ENCODE results near the gene SEC61G.

Gene SEC61G

GRCh38 chr7:54778696-54779540, 19.9 kb upstream of the SEC61G start:
- H3F3A ChIP-seq (ENCODE audit: low read depth): no peaks in the 10 kb centered on the region
- H4K20me1 ChIP-seq (ENCODE audit: insufficient read depth, low read length, poor library complexity, severe bottlenecking): no peaks in the 10 kb centered on the region
- H3K79me2 ChIP-seq (ENCODE audit: insufficient read depth, low read length): no peaks in the 10 kb centered on the region
- H2AFZ ChIP-seq (ENCODE audit: low read length): no peak overlapping the region
- 0 out of 2 replicates have a peak, but pooled peaks cover 2% of the 10 kb centered on the region for H3K9me3 ChIP-seq (ENCODE audit: insufficient read depth, low read depth, low read length)
- no peak overlapping the region for H3K4me2 ChIP-seq (ENCODE audit: low read depth, low read length, poor library complexity, severe bottlenecking)
- no peaks in the 10 kb centered on the region for H3K9me2 ChIP-seq (replicated peaks; ENCODE audit: low read depth, low read length)
- H3K4me3 ChIP-seq (ENCODE audit: low read length, poor library complexity, severe bottlenecking): no peak overlapping the region
- no peaks in the 10 kb centered on the region for H3K27me3 ChIP-seq (ENCODE audit: insufficient read depth, low read length, poor library complexity, severe bottlenecking)
- no peaks in the 10 kb centered on the region for H3K36me3 ChIP-seq (ENCODE audit: insufficient read depth, low read length)
- no peak overlapping the region for H3K9ac ChIP-seq (ENCODE audit: low read depth, low read length, poor library complexity, severe bottlenecking)
- peaks cover 2% of the 10 kb centered on the region for H3K4me1 ChIP-seq (ENCODE audit: insufficient read depth, low read length, poor library complexity, severe bottlenecking)
- TF ChIP-seq EZH2phosphoT487 (IDR thresholded peaks at IDR 0.05; ENCODE audit: borderline replicate concordance) (no peak), CTCF (conservative IDR thresholded peaks at IDR 0.05; ENCODE audit: low read length) (no peak)

- H3F3A ChIP-seq (ENCODE audit: low read depth): no peaks in the 10 kb centered on the region
- no peaks in the 10 kb centered on the region for H3K9me2 ChIP-seq (replicated peaks; ENCODE audit: low read depth, low read length)
- H3K4me3 ChIP-seq (ENCODE audit: low read length, poor library complexity, severe bottlenecking): no peak overlapping the region
- no peak overlapping the region for H2AFZ ChIP-seq (ENCODE audit: low read length)
- peaks cover 2% of the 10 kb centered on the region for H3K4me1 ChIP-seq (ENCODE audit: insufficient read depth, low read length, poor library complexity, severe bottlenecking)
- H3K27me3 ChIP-seq (ENCODE audit: insufficient read depth, low read length, poor library complexity, severe bottlenecking): no peaks in the 10 kb centered on the region
- H3K36me3 ChIP-seq (ENCODE audit: insufficient read depth, low read length): no peaks in the 10 kb centered on the region
- H3K9ac ChIP-seq (ENCODE audit: low read depth, low read length, poor library complexity, severe bottlenecking): no peak overlapping the region
- H4K20me1 ChIP-seq (ENCODE audit: insufficient read depth, low read length, poor library complexity, severe bottlenecking): no peaks in the 10 kb centered on the region
- 0 out of 2 replicates have a peak, but pooled peaks cover 2% of the 10 kb centered on the region for H3K9me3 ChIP-seq (ENCODE audit: insufficient read depth, low read depth, low read length)
- no peaks in the 10 kb centered on the region for H3K79me2 ChIP-seq (ENCODE audit: insufficient read depth, low read length)
- no peak for TF ChIP-seq EZH2phosphoT487 (IDR thresholded peaks at IDR 0.05; ENCODE audit: borderline replicate concordance)
- no peak for TF ChIP-seq CTCF (conservative IDR thresholded peaks at IDR 0.05; ENCODE audit: low read length)
- H3K4me2 ChIP-seq (ENCODE audit: low read depth, low read length, poor library complexity, severe bottlenecking): no peak overlapping the region
Observed at GRCh38 chr7:54778166-54778565, 19.2 kb upstream of the SEC61G start.

GRCh38 chr7:54774785-54775740, 16.1 kb upstream of the SEC61G start:
- Histone ChIP-seq H3K9me3 (ENCODE audit: insufficient read depth, low read depth, low read length) (0 out of 2 replicates have a peak, but pooled peaks cover 2% of the 10 kb centered on the region), H4K20me1 (ENCODE audit: insufficient read depth, low read length, poor library complexity, severe bottlenecking) (no peaks in the 10 kb centered on the region), H3K9ac (ENCODE audit: low read depth, low read length, poor library complexity, severe bottlenecking) (no peak overlapping the region), H3K4me1 (ENCODE audit: insufficient read depth, low read length, poor library complexity, severe bottlenecking) (peaks cover 2% of the 10 kb centered on the region), H2AFZ (ENCODE audit: low read length) (no peak overlapping the region), H3K9me2 (replicated peaks; ENCODE audit: low read depth, low read length) (no peaks in the 10 kb centered on the region), H3F3A (ENCODE audit: low read depth) (no peaks in the 10 kb centered on the region), H3K4me2 (ENCODE audit: low read depth, low read length, poor library complexity, severe bottlenecking) (no peak overlapping the region), H3K27me3 (ENCODE audit: insufficient read depth, low read length, poor library complexity, severe bottlenecking) (no peaks in the 10 kb centered on the region), H3K79me2 (ENCODE audit: insufficient read depth, low read length) (no peaks in the 10 kb centered on the region), H3K4me3 (ENCODE audit: low read length, poor library complexity, severe bottlenecking) (no peak overlapping the region), H3K36me3 (ENCODE audit: insufficient read depth, low read length) (no peaks in the 10 kb centered on the region)
- TF ChIP-seq EZH2phosphoT487 (IDR thresholded peaks at IDR 0.05; ENCODE audit: borderline replicate concordance) (no peak), CTCF (conservative IDR thresholded peaks at IDR 0.05; ENCODE audit: low read length) (no peak)

All from Loucy (cell line).